H1 (cell line): ENCODE results near the gene GAK.

Experiments used
- BACH1 ChIP-seq: IDR thresholded peaks from 2 replicates; pipeline ENCODE4 v1.6.1; 2012; ENCODE audit warnings: low read length, improper control_type of control experiment
- BRCA1 ChIP-seq: IDR thresholded peaks from 2 replicates; pipeline ENCODE4 v1.6.1; 2012; ENCODE audit warnings: low read depth, low read length, improper control_type of control experiment
- EP300 ChIP-seq, 2 experiments: IDR thresholded peaks; 1 replicate in 1 of 2; 2 replicates in 1 of 2; pipeline ENCODE4 v1.6.1; 2011 to 2012; ENCODE audit warnings: low read depth in 2 of 2, low read length in 2 of 2, mild to moderate bottlenecking in 2 of 2, borderline replicate concordance in 1 of 2, inconsistent platforms in 1 of 2, moderate library complexity in 1 of 2
- HDAC6 ChIP-seq: IDR thresholded peaks from one replicate; pipeline ENCODE4 v1.7.1; 2012; ENCODE audit warnings: low read depth, mild to moderate bottlenecking, inconsistent platforms, low read length, moderate library complexity
- JUND ChIP-seq: IDR thresholded peaks from 2 replicates; pipeline ENCODE4 v1.6.1; 2011; ENCODE audit warnings: mild to moderate bottlenecking, improper control_type of control experiment, low read length
- POLR2AphosphoS5 ChIP-seq: IDR thresholded peaks from 2 replicates; pipeline ENCODE4 v1.6.1; 2011; ENCODE audit warnings: low read depth, low read length
- RAD21 ChIP-seq, 2 experiments: IDR thresholded peaks in 1 of 2; conservative IDR thresholded peaks in 1 of 2; 2 replicates each; pipeline ENCODE4 v1.6.1; 2011; ENCODE audit warnings: low read depth in 2 of 2, low read length in 2 of 2, improper control_type of control experiment in 1 of 2, inconsistent platforms in 1 of 2, mild to moderate bottlenecking in 1 of 2, moderate library complexity in 1 of 2
- SP1 ChIP-seq: IDR thresholded peaks from 2 replicates; pipeline ENCODE4 v1.6.1; 2011; ENCODE audit warnings: low read depth, low read length
- TCF12 ChIP-seq: IDR thresholded peaks from 2 replicates; pipeline ENCODE4 v1.6.1; 2011; ENCODE audit warnings: low read depth, mild to moderate bottlenecking, low read length
- TF ChIP-seq, protein P1 (sequence below): IDR thresholded peaks from 2 replicates; pipeline ENCODE4 v1.6.1; 2011; ENCODE audit warnings: low read length, improper control_type of control experiment
- TF ChIP-seq, protein P2 (sequence below), 3 experiments: IDR thresholded peaks; 1 replicate in 2 of 3; 2 replicates in 1 of 3; pipeline versions ENCODE4 v1.5.1 to v1.6.1; 2011; ENCODE audit warnings: low read length in 3 of 3, mild to moderate bottlenecking in 3 of 3, inconsistent platforms in 2 of 3, low read depth in 1 of 3, moderate library complexity in 1 of 3; ENCODE audit not compliant: insufficient read depth in 1 of 3; ENCODE audit errors: control extremely low read depth in 1 of 3

DNA sequence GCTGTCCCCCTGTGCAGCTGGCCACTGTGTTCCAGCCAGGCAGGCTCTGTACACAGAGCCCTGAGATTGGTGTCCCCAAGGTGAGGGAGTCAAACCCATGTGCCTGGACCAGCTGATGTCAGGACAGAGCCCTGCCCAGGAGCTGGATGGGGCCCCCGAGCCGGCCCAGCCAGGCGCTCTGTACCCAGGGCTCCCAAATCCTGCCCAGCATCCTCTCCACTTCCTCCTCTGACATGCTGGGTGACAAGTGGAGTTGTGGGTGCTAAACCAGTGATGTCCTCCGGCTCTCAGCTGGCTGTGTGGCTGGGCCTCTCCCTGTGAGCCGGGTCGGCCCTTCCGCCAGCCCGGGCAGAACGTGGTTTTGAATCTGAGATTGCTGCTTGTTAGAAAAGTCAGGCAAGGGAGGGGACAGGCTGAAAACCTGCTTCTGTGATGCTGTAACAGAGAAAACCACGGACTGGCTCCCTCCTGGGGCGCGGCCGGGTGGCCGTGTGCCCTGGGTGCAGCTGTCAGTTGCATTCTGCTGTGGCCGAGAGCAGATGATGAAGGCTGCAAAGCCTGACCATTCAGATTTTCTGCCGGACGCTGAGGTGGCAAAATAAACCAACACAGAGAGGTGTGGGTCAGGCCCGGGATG is 98.3 kb downstream of the GAK start:
- TF ChIP-seq TCF12: no peak
- TF ChIP-seq, protein P1, sequence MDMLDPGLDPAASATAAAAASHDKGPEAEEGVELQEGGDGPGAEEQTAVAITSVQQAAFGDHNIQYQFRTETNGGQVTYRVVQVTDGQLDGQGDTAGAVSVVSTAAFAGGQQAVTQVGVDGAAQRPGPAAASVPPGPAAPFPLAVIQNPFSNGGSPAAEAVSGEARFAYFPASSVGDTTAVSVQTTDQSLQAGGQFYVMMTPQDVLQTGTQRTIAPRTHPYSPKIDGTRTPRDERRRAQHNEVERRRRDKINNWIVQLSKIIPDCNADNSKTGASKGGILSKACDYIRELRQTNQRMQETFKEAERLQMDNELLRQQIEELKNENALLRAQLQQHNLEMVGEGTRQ: no peak
- no peak for TF ChIP-seq POLR2AphosphoS5
- TF ChIP-seq, protein P2, sequence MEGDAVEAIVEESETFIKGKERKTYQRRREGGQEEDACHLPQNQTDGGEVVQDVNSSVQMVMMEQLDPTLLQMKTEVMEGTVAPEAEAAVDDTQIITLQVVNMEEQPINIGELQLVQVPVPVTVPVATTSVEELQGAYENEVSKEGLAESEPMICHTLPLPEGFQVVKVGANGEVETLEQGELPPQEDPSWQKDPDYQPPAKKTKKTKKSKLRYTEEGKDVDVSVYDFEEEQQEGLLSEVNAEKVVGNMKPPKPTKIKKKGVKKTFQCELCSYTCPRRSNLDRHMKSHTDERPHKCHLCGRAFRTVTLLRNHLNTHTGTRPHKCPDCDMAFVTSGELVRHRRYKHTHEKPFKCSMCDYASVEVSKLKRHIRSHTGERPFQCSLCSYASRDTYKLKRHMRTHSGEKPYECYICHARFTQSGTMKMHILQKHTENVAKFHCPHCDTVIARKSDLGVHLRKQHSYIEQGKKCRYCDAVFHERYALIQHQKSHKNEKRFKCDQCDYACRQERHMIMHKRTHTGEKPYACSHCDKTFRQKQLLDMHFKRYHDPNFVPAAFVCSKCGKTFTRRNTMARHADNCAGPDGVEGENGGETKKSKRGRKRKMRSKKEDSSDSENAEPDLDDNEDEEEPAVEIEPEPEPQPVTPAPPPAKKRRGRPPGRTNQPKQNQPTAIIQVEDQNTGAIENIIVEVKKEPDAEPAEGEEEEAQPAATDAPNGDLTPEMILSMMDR (IDR thresholded peaks at IDR 0.05; ENCODE audit: control extremely low read depth in 1 of 3, insufficient read depth in 1 of 3, low read depth in 1 of 3, low read length in 3 of 3): no peak
- TF ChIP-seq SP1: no peak
- TF ChIP-seq EP300 (IDR thresholded peaks at IDR 0.05; ENCODE audit: borderline replicate concordance in 1 of 2, low read depth in 2 of 2, low read length in 2 of 2): no peak
- no peak for TF ChIP-seq BACH1
- no peak for TF ChIP-seq BRCA1
- TF ChIP-seq HDAC6: no peak
- TF ChIP-seq RAD21 (IDR thresholded peaks at IDR 0.05 in 1 of 2, conservative IDR thresholded peaks at IDR 0.05 in 1 of 2; ENCODE audit: low read depth in 2 of 2, low read length in 2 of 2): no peak
- TF ChIP-seq JUND: no peak
